GM19397 (cell line): ENCODE results near the gene SLIT3.

Source experiments
- ATAC-seq: cut with Tn5 transposase; IDR thresholded peaks from one replicate; pipeline ENCODE4 v1.9.1; 2021; ENCODE audit warnings: mild to moderate bottlenecking, moderate library complexity; ENCODE audit not compliant: unreplicated experiment

Gene SLIT3

DNA sequence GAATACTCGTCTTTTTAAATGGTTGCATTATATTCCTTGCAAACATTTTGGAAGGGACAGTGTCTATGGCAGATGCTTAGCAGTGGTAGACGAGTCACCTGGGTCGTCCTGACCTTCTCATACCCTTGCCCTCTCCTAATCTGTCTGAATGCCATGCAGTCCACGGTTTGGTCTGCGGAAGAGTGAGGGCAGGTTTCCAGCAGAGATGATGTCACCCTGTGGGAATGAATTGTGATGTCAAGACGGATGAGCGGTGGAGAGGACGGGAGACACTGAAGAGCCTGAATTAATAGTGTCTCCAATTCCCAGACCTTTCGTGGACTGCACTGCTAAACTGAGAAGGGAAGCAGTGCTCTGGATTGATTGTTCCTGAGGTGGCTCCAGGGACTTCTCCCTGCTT lies 392.7 kb downstream of the SLIT3 start:
- no peak for ATAC-seq

DNA sequence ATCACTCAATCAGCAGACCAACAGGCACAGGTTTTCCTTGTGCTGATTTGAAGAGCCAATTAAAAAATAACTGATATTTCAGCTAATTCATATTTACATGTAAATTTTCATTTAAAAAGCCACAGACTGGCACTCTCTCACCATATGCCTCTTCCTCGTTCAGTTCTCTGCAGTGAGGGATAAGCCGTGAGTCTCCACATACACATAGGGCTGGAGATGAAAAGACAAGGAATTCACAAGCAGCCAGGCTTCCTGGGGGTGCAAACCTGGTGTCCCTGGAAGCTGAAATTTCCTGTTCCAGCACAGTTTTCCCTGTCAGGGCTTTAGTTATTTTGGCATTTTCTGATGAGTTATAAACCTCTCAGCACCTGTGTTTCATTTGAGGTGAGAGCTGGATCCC lies 397.9 kb downstream of the SLIT3 start:
- ATAC-seq, result no peak

DNA sequence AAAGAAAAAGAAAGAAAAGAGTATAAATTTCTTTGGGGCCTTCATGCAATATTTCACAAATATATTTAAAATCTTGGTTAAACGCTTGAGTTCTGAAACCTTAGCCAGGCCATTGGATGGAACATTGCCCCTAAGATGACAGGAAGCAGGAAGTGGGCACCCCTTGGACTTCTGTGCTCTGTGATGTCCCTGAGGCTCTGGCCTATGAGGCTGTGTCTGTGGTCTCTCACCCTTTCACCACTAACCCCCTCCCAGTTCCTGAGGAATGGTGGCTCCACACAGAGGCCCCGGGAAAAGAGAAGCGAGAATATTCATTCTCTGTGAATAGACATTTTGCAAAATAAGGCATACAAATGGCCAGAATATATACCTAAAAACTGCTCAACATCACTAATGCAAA lies 401.3 kb downstream of the SLIT3 start:
- ATAC-seq, result no peak

DNA sequence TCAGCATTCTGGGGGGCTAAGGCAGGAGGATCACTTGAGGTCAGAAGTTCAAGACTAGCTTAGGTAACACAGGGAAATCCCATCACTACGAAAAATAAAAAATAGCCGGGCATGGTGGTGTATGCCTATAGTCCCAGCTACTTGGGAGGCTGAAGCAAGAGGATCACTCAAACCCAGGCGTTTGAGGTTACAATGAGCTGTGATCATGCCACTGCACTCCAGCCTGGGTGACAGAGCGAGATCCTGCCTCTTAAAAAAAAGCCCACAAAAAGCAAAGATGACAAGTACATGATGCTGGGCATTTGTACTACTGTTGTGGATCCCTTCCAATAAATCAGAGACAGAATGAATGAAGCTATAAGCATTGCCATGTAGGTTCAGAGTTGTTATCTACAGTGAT lies 401.7 kb downstream of the SLIT3 start:
- no peak for ATAC-seq

DNA sequence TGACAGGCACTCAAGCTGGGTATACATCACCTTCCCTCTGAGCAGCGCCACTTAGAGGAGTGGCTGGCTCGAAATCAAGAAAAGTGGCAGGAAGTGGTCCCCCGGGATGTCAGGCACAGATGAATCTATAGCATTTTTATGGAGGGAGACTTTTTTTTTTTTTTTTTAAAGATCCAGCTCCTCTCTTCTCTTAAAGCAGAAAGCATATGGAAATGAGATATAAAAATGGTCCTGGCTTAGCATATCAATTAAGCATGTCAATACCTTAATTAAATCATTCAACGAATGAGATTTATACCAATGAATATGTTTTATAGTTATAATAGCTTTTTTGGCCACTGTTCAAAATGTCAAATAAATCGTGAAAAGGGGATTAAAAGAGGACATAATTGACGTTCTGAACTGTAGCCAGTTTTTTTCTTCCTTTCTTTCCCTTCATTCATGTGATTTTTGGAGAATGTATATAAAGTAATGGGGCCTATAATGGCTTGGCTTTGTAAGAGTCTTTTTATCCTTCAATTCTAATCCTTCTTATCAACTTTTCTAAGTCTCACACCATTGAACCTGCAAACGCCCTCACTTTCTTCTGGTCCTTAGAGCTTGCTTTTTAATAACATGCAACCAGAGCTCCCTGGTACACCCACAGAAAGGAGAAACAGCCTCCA lies 402.6 kb downstream of the SLIT3 start:
- ATAC-seq, result no peak

DNA sequence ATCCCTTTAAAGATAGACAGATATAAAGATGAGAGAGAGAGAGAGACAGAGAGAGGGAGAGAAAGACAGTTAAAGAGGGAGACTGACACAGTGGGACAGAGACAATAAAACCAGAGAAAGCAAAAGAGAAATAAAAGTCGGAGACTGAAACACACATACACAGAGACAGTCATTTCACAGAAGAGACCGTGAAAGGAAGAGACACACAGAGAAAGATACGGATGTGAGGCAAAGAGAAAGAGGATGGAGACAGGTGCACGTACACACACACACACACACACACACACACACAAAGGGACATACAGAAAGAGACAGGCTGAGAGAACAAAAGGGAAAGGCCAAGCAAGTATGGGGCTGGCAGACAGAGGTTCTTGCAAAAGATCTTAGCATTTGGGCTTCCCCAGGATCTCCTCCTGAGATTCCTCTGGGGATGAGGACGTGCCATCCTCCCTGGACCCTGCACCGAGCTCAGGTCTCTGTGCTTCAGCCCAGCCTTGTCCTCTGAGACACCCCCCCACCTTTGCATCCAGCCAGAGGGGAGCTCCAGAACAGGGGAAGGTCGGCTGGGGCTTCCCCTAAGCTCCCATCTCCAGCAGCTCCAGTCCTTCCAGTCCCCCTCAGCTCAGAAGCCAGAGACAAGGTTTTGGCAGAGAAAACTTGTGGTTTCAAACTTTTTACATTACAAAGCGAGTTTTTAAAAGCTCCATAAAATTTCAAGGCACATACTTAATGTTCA lies 403.4 kb downstream of the SLIT3 start:
- no peak for ATAC-seq

DNA sequence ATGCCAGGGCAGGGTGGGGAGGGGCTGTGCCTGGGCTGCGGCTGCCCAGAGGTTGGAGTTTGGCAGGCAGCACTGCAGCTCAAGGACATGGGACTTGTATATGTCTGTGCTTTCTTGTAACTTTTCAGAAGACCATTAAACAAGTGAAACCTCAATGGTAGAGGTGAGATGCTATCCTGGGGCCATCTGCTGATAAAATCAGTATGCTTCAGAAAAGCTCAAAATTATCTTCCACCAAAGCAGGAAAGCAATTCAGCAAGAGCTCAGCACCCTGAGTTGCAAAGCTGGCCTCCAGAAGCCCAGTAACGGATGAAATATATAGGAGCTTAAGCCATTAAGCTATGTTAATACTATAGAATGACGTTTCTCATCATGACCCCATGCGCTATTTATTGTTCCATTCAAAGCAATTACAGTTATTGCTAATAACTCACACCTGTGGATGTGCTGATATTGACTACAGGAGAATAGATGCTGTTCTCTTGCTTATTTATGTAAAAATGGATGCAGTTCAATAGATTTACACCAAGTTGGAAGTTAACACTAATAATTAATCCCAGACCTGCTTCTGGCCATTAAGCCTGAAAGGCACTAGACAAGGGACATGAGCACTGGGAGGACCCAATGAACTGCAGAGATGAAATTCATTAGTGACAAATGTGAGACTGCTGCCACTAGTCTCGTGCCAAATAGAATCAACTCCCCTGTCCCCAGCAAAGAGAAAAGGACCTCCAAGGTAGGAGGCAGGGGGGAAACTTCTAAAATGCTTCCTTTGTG lies 405.5 kb downstream of the SLIT3 start:
- ATAC-seq, result no peak

DNA sequence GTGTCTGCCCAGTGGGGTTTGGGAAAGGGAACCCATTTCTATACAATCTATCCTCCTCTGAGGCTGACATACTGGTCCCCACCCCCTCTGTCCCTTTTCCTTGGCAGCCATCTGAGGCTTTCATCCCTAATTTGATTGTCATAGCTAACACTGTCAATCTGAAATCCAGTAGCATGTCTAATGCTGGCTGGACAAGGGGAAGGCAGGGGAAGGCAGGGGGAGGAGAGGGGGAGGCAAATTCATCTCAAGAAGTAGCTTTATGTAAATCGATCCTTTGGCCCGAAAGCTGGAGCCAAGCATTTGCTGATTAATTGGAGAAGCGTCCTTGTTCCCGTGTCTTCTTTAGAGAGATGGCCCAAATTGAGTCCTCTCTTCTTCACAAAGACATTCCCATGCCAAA lies 407.7 kb downstream of the SLIT3 start:
- no peak for ATAC-seq

DNA sequence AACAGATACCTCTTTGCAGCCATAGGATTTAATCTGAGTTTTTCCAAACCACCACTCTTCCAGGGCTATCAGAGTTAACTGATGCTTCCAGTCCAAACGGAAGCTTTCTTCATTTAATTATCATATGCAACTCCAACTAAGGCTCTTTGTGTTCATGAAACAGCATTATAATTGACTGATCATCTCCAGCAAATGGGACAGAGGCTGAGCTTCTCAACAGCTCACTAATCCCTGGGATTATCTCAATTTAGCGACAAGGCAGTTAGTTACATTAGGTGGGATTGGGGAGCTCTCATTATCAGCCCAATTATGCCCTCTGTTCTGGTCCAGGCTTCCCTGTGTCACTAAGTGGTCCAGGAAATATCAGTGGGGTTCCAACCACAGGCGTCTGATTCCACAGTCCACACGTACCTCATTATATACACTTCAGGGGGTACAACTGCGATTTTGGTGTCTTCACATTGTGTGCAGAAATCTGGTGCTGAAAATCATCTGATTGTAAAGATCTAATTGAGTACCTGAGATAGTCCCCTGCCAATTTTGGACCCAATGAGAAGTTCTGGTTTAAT lies 408.2 kb downstream of the SLIT3 start:
- ATAC-seq, result no peak

DNA sequence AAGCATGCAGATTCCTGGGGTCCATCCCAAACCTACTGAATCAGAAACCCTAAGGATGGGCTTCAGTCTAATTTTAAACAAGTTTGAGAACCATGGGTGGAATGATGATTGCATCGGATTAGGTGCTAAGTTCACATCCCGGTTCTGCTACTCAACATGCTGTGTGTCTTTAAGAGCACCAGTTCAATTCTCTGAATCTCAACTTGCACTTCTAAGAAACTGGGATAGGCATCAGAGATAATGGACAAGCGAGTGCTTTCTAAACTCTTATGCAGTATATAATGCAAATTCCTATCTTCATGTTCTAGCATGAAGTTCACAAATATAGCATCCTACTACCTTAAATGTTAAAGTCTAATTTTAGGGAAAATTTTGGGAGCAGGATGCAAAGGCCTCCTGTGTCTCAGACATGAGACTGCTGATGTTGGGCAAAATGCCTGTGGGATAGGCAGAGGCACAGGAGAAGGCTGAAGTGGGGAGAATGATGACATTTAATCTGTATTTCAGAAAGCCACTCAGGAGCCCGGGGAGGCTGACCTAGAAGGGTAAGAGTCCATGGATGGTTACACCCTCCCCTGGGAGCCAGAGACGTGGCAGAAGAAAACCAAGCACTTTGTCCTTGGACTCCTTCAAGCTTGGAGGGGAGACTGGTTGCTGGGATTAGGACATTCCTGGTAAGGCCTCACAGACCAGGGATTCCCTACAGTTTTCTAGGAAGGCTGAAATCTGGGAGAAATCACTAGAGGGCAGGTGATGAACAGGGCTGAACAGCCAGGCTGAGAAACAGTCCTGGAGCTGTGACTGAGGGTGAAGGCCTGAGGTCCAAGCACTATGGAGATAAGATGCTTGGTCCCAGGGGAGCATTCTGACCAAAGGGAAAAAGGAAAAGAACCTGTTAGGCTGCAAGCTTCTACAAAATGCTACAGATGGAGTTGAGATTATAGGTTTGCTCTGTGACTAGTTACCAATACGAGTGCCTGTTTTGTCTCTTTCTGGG lies 409.8 kb downstream of the SLIT3 start:
- ATAC-seq, result no peak

DNA sequence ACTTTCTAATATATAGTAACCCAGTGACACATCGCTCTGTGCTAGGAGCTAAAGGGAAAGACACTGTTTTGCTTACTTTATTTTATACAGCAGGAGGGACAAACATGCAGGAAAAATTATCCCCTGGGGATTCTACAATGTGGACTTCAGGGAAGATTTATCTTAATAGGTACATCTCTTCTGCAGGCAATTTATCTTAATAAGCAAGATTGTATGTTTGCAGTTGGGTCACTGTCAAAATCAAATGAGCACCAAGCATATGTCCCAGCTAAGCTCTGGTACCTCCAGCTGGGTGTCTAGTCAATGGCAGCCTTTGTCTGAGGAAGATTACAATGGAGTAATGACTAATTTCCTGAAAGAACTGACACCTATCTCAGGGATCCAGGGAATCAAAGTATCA lies 411.9 kb downstream of the SLIT3 start:
- no peak for ATAC-seq

DNA sequence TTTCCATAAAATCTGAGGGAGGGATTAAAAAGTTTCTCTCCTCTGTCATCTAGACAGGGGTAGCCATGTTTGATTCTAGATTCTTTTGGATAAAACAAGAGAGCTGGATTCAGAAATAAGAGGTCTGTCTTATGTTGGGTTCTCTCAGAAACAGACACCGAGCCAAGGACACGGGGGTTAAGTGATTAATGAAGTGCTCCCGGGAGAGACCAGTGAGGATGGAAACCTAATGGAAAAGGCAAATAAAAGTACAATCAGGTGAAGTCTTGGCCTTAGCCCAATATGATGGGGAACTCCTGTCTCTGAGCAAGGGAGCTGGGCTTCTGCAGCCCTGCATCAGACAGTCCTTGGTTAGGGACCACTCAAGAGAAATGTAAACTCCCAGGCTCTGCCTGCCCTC lies 413.0 kb downstream of the SLIT3 start:
- no peak for ATAC-seq

DNA sequence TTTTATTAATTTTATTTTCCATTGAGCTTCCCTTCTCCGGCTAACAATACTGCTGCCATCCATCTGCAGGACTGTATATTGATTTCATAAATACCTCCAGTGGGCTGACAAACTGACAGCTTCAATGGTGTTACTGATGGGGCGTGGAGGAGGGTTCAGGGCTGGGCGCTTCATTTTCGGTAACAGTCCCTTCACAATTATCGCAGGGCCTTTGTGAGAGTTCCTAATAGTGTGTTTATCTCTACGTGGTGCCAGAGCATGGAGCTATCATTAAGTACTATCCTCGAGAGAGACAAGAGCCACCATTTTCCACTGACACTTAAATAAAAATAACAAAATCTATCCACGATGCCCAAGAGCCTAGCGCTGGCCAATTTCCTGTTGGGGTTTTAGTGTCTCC lies 414.8 kb downstream of the SLIT3 start:
- no peak for ATAC-seq

DNA sequence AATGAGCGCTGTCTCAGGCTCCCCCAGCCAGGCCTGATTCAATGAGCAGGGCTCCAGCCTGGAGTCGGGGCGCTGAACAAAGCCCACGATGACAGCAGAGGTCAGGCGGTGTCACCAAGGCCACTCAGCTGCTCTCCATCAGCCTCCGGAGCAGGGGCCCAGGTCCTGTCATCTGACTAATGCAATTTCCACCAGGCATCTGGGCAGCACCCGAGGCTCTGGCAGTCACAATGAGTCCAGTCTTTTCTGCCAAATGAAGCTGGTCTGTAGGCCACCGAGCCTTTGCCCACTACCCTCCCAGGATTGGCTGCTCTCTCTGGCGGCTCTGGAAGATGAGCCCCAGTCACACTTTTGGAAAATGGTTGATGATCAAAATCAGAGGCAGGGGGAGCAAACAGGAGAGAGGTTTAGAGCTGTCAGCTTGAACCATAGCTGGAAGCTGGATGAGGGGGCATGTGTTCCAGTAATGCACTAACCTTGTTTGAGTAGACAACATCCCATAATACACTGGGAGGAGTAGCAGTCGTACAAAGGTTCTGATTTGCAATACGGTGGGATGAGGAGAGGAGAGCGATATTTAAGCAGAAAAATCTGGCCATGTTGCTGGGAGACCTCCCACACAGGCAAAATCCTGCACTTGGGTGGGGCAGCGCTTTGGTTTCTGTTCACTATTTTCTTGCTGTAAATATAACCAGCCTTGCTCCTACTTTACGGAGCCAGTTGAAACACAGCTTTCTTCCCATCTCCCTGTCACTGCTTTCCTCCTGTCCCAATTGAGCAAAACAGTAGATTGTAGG lies 415.4 kb downstream of the SLIT3 start:
- ATAC-seq, result no peak

DNA sequence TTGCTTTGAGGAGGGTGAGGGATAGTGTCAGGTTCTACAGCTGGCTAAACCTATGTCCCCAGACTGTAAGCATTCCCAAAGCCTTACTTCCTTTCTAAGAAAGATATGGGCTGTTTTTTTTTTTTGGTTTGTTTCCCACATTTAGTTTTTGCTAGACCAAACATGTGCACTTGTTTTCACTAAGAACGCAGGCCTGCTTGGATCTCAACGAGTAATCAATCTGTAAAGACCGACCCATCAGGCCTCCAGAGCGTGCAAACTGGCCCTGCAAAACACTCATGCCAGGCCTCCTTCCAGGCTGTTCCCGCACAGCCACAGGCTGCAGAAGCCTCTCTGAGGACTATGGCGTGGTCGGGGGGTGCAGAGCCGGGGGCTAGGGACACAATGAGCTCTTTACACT lies 416.9 kb downstream of the SLIT3 start:
- no peak for ATAC-seq

DNA sequence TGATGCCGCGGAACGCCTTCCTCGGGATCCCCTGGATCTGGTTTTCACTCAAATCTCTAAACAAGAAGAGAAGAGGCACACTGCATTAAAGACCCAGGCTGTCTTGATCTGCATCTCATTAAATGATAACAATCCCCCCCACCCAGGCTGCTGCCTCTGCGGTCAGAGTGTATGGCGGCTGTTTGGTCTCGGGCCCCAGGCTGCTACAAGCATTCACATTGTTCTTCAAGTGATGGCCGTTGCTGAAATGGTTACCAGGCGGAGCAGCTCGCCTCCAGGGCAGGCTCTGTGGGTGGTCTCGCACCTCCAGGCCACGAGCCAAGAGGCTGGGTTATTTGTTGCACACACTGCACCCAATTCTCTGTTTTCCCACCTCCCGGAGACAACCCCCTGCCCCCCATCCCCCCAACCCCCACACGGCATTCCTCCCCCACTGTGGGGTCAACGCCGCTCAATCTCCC lies 417.6 kb downstream of the SLIT3 start:
- ATAC-seq, result no peak

DNA sequence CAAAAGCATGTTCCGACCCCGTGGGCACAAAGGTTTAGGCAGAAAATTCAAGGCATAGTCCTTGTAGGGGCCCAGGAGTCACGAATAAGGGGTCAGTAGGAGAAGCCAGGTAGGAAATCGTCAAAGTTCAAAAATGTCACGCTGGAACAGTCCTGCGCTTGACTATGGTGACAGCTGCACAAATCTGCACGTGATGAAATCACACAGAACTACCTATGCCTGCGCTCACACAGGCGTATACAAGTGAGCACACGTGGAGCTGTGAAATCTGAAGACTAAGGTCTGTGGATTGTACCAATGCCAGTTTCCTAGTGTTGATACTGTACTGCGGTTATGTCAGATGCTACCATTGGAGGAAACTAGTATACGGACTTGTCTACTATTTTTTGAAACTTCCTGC lies 418.7 kb downstream of the SLIT3 start:
- ATAC-seq, result no peak

DNA sequence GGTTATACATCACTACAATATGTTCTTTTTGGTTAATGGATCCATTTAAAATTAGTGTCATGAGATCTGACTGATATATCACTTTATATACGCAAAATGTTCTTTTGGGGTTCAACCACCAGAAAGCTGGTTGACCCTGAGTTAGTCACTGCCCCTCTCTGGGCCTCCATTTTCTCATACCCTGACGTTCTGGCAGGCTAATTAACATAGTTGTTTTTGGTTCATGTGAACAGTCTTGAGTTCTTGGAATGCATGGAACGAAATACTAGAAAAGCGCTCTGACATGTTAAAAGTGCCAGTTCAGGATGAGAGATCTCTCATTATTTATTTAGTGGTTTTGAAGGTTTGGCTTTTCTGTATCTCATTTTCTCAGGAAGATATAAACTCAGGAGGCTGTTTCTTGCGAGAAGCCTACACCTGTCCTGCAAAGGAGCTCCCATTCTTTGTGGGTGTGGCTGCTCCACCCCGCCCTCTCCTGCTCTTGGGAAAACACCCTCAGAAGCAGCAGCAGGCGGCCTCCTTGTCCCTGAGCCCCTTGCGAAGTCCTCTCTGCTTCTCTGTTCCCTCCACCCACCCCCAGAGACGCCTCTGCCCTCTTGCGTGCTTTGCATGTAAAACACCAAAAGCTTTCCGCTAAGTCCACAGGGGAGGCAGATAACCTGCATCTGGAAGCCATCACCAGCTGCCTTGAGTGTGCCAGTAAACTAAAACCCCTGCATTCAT lies 419.4 kb downstream of the SLIT3 start:
- ATAC-seq, result no peak

DNA sequence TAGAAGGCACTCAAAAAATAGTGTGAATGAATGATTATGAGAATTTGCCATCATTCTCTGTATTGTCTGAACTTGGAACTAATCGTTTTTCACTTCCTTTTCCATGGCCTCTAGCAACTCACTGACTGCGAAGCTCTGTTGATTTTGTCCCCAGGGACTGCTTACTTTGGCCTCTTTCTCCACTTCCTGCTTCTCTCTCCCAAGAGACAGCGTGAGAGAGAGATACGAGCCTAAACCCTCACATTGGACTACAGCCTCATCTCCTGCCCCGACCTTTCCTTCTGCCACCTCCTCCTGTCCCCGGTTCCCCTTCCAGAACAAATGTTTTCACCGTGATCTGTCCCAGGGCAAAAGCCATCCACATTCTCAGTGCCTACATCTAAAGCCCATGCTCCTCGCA lies 421.0 kb downstream of the SLIT3 start:
- ATAC-seq, result peak; percentile 92
